GM19043 (cell line): ENCODE results near the gene EXPH5.
"Not testable (repeated sequence)": the region's sequence is repeated elsewhere in the genome, so short reads cannot be mapped to it uniquely, and the experiment has no call there.

Experiments
- ATAC-seq: cut with Tn5 transposase; IDR thresholded peaks from one replicate; pipeline ENCODE4 v1.9.1; 2021; ENCODE audit warnings: low read depth; ENCODE audit not compliant: unreplicated experiment

EXPH5 gene

GRCh38 chr11:108606495-108607160 is 13.1 kb upstream of the EXPH5 start:
- no peak for ATAC-seq

GRCh38 chr11:108606070-108606469 is 12.5 kb upstream of the EXPH5 start:
- no peak for ATAC-seq

GRCh38 chr11:108602818-108603217 is 9.2 kb upstream of the EXPH5 start:
- ATAC-seq, result not testable (repeated sequence)

GRCh38 chr11:108601150-108601549 is 7.6 kb upstream of the EXPH5 start:
- ATAC-seq, result no peak

GRCh38 chr11:108599978-108600377 is 6.4 kb upstream of the EXPH5 start:
- ATAC-seq, result no peak

- ATAC-seq, result no peak
Observed at GRCh38 chr11:108597736-108598355, 4.3 kb upstream of the EXPH5 start.

GRCh38 chr11:108596701-108597100 is 3.1 kb upstream of the EXPH5 start:
- no peak for ATAC-seq

- ATAC-seq, result no peak
Observed at GRCh38 chr11:108593923-108594434, 411 bp upstream of the EXPH5 start.

GRCh38 chr11:108592591-108593213 is 866 bp downstream of the EXPH5 start:
- peak; percentile 9 for ATAC-seq

- ATAC-seq, result no peak
Observed at GRCh38 chr11:108591893-108592292, 1.7 kb downstream of the EXPH5 start.

GRCh38 chr11:108589136-108589535 is 4.4 kb downstream of the EXPH5 start:
- no peak for ATAC-seq

- ATAC-seq, result no peak
Observed at GRCh38 chr11:108588287-108588686, 5.3 kb downstream of the EXPH5 start.

GRCh38 chr11:108587109-108587508 is 6.5 kb downstream of the EXPH5 start:
- peak; percentile 42 for ATAC-seq

GRCh38 chr11:108586600-108586999 is 7.0 kb downstream of the EXPH5 start:
- peak; percentile 35 for ATAC-seq

GRCh38 chr11:108586185-108586584 is 7.4 kb downstream of the EXPH5 start:
- not testable (repeated sequence) for ATAC-seq

- ATAC-seq, result no peak
Observed at GRCh38 chr11:108584973-108585372, 8.6 kb downstream of the EXPH5 start.

GRCh38 chr11:108580645-108581044 is 12.9 kb downstream of the EXPH5 start:
- ATAC-seq, result no peak

- ATAC-seq, result no peak
Observed at GRCh38 chr11:108580043-108580442, 13.5 kb downstream of the EXPH5 start.

- no peak for ATAC-seq
Observed at GRCh38 chr11:108576523-108576922, 17.0 kb downstream of the EXPH5 start.

GRCh38 chr11:108574675-108575074 is 18.9 kb downstream of the EXPH5 start:
- ATAC-seq, result no peak

- ATAC-seq, result no peak
Observed at GRCh38 chr11:108571001-108571400, 22.6 kb downstream of the EXPH5 start.

- no peak for ATAC-seq
Observed at GRCh38 chr11:108569896-108570295, 23.7 kb downstream of the EXPH5 start.
